GM12878 (cell line): ENCODE results near the gene PHKG2.

Experiments
- CREM ChIP-seq: IDR thresholded peaks from 2 replicates; pipeline ENCODE4 v1.6.1; 2014; ENCODE audit warnings: antibody characterized with exemption, low read depth
- CTCF ChIP-seq, 3 experiments: IDR thresholded peaks in 2 of 3; conservative IDR thresholded peaks in 1 of 3; 2 replicates each; pipeline ENCODE4 v1.5.1; 2011; ENCODE audit warnings: low read depth in 3 of 3, low read length in 3 of 3, mild to moderate bottlenecking in 3 of 3, control low read depth in 2 of 3, moderate library complexity in 2 of 3, inconsistent platforms in 1 of 3, mixed read lengths in 1 of 3; ENCODE audit not compliant: control insufficient read depth in 2 of 3, insufficient read depth in 1 of 3; ENCODE audit errors: extremely low read depth in 1 of 3
- E2F4 ChIP-seq: IDR thresholded peaks from 2 replicates; pipeline ENCODE4 v1.6.1; 2012; ENCODE audit warnings: low read depth, low read length, improper control_type of control experiment
- JUNB ChIP-seq: IDR thresholded peaks from 2 replicates; pipeline ENCODE4 v1.6.1; 2016; ENCODE audit warnings: antibody characterized with exemption, mild to moderate bottlenecking
- MAX ChIP-seq: IDR thresholded peaks from 2 replicates; pipeline ENCODE4 v1.6.1; 2012; ENCODE audit warnings: low read depth, low read length, improper control_type of control experiment
- NR2C2 ChIP-seq: IDR thresholded peaks from 2 replicates; pipeline ENCODE4 v1.6.1; 2011; ENCODE audit warnings: borderline replicate concordance, low read depth; ENCODE audit not compliant: control insufficient read depth, insufficient read length
- PKNOX1 ChIP-seq: fragments of 450-650 bp; IDR thresholded peaks from 2 replicates; pipeline ENCODE4 v1.6.1; 2016; ENCODE audit warnings: mild to moderate bottlenecking
- RAD51 ChIP-seq: fragments of 450-650 bp; IDR thresholded peaks from 2 replicates; pipeline ENCODE4 v1.6.1; 2016; ENCODE audit warnings: moderate library complexity, mild to moderate bottlenecking, inconsistent platforms
- SMC3 ChIP-seq: IDR thresholded peaks from 2 replicates; pipeline ENCODE4 v1.6.1; 2011; ENCODE audit warnings: low read length, improper control_type of control experiment, borderline replicate concordance
- SP1 ChIP-seq: IDR thresholded peaks from one replicate; pipeline ENCODE4 v1.6.1; 2011; ENCODE audit warnings: low read depth, low read length
- SUZ12 ChIP-seq: fragments of 200-600 bp; sonication (generic); IDR thresholded peaks from one replicate; pipeline ENCODE4 v1.6.1; 2018; ENCODE audit warnings: antibody characterized with exemption, mild to moderate bottlenecking; ENCODE audit not compliant: unreplicated experiment
- USF1 ChIP-seq: IDR thresholded peaks from 2 replicates; pipeline ENCODE4 v1.6.1; 2011; ENCODE audit warnings: borderline replicate concordance, low read depth, mild to moderate bottlenecking, moderate library complexity, mixed read lengths, low read length; ENCODE audit not compliant: insufficient read depth; ENCODE audit errors: extremely low read length
- ZZZ3 ChIP-seq: IDR thresholded peaks from 2 replicates; pipeline ENCODE4 v1.6.1; 2011; ENCODE audit warnings: low read depth; ENCODE audit not compliant: control insufficient read depth, insufficient read length

- TF ChIP-seq CTCF (IDR thresholded peaks at IDR 0.05 in 2 of 3, conservative IDR thresholded peaks at IDR 0.05 in 1 of 3; ENCODE audit: control insufficient read depth in 2 of 3, extremely low read depth in 1 of 3, insufficient read depth in 1 of 3, low read depth in 3 of 3, low read length in 3 of 3) (no peak), NR2C2 (no peak), MAX (no peak), E2F4 (no peak), SMC3 (no peak), RAD51 (no peak), CREM (no peak), JUNB (no peak), SUZ12 (no peak), ZZZ3 (no peak), SP1 (no peak), USF1 (no peak), PKNOX1 (no peak)
Measured at GRCh38 chr16:30699615-30700099, 48.6 kb upstream of the PHKG2 start.
